CD4-positive, alpha-beta T cell treated with Interferon alpha-2 for 1 hour (primary cell): ENCODE results near the gene CHSY1.

Experiments
- DNase-seq, 2 donors: peaks; one replicate each; pipeline ENCODE4 v3.0.0-alpha.2; 2020 to 2022

Gene CHSY1

DNA sequence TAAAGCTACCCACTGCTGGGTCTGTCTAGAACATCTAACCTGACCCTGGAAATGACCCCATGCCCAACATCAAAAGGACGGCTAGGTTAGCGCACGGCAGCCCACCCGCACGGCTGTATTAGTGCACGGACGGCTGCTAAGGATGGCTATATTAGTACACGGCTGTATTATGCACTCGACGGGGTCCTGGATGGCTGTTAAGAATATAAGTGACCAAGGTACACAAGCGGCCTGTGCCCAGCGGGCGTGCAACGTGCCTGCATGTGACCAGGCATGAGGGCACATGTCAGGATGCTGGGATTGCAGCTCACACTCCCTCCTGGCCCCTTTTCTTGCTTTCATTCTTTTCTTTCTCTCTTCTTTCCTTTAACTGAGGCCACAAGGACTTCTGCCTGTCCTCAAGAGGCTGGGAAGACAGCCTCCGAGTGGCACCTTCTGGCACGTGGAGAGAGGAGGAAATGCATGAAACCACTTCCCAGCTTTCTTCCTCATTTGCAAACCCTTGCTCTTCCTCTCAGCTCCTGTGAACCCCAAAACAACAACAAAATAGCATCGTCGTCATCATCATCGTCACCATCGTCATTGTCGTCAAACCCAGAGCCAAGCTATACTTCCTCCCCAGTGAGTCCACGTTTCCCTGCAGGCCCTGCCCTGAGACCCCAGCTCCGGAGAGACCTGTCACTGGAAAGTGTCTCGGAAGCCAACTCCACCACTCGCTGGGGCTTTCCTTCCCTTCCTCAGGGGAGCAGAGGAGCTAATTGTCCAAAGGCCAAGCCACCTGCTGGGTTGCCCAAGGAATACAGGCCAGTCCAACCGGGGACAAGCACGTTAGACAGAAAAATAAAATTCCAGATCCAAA, 101.8 kb downstream of the CHSY1 start:
- DNase-seq = peak in 1 of 2 donors; percentile 52

DNA sequence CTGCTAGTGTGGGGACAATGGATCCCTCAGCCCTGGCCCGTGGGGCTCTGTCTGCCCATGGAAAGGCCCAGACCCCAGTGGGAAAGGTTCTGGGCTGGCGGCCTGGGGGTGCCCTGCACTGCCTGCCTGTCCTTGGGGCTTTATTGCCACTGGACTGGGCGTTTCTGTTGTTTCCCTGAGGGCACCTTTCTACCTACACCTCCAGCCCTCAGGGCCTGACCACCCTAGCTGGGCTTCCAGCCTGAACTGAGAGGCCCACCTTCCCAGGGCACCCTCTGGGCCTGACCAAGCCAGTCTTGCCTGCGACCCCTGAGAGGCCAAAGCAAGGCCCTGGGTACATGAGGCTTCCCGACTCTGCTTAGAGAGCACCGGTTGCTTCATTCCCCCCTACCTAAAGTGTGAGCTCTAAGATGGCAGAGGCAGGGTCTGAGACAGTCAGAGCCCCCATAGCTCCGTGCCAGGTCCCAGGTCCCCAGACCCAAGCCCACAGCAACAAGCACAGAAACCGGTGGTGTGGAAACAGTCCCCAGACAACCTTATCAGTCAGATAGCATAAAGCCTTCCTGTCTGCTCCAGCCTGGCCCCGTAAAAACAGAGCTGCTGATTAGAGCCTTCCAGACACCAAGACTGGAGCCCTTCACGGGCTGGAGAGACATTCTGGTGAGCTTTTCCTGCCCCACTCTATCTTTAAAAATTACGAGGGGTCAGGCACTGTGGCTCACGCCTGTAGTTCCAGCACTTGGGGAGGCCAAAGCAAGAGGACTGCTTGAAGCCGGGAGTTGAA, 102.8 kb downstream of the CHSY1 start:
- DNase-seq = no peak

DNA sequence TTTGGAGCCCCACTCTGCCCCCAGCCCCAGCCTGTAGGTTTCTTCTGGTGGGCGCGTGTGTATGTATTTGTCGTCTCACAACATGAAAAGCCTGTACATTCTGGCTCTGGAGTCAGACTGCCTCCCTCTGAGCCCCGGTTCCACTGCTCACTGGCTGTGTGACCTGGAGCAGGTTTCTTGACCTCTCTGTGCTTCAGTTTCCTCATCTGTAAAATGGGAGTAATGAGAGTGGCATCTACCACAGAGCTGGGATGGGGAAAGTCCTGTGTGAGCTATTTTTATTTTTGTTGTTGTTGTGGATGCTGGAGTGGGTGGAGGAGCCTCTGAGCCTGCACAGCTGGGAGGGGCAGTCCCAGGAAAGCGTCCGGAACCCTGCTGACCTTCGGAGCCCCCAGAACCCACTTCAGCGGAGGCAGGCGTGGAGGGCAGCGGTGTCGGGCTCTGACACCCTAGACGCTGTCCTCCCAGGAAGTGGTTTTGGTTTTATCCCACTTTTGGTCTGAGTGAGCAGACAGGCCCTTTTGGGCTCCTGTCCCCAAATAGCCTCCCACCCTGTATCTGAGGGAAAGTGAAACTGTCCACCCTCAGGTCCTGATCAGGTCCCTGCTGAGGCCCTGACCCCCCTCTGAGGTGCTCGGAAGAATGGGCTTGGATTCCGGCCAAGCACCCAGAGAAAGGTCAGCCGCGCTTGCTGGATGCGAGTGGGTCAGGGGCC, 103.5 kb downstream of the CHSY1 start:
- DNase-seq = no peak

DNA sequence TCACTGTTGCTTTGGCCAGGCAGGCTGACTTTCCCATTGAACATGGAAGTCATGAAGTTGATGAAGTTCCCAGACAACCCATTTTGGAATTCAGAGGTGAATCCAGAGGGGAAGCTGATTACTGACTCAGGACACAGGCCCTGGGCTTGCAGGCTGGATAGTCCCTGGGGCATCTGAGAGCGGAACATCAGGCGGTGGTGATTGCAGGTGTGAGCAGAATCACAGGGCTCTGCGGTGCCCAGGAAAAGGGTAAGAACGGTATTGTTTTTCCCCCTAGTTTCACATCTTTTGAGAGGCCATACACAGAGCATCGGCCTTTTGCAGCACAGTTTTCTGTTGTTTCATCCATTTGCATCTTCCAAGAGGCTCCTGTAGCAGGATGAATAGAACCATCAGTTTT, 104.7 kb downstream of the CHSY1 start:
- DNase-seq = no peak

DNA sequence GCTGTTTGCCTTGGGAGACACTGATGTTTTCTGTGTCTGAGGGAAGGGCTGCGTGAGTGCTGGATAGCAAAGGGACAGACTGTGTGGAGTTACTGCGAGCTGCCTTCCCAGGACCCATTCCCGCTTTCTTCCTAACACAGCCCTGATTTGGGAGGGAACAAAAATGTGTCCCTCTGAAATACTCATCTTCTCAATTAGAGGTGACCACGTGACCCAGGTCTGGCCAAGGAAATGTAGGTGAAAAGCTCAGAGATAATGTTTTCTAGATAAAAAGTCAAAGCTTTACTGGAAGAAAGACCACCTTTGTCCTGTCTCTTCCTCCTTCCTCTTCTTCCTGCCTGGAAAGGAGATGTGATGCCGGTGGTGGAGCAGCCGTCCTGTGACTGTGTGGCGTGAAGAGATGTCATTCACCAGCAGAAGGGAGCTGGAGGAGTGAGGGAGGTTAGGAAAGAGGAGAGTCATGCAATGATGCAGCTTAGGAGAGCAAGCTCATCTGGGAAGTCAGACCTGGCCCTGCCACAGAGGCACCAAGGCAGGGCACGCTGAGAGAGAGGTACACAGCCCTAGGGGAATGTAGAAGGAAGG, 105.6 kb downstream of the CHSY1 start:
- no peak for DNase-seq

DNA sequence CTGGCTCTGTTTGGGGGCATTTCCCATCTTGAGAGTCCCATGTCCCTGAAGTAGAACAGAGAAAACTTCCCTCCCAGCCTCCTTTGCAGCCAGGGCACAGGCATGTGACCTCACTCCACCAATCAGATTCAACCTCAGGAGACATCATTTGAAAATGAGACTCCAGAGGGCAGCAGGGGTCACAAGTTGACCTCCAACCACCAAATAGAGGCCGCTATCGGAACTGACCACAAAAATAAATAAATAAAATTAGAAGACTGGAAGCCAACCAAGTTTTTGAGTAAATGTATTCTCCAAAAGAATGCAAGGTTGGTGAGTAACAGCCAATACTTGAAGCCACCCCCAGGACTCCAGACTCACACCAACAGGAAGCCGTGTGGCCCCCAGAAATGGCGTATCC, 106.5 kb downstream of the CHSY1 start:
- DNase-seq = no peak

DNA sequence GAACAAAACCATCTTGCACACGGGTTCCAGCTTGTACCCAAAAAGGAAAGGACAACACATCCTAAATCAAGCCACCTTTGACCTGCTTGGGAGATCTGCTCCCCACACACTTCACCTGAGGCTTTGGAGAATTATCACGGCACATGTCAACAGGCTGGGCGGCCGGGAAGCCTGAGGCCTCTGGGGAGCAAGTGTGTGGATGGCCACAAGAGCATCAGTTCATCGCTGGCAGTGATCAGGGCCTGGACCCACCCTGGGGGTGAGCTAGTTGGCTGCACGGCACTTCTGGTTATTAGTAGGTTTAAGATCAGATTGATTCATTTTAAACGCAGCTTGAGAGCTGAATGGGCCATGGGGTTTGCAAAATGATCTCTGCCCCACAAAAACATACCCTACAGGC, 108.5 kb downstream of the CHSY1 start:
- DNase-seq = no peak

DNA sequence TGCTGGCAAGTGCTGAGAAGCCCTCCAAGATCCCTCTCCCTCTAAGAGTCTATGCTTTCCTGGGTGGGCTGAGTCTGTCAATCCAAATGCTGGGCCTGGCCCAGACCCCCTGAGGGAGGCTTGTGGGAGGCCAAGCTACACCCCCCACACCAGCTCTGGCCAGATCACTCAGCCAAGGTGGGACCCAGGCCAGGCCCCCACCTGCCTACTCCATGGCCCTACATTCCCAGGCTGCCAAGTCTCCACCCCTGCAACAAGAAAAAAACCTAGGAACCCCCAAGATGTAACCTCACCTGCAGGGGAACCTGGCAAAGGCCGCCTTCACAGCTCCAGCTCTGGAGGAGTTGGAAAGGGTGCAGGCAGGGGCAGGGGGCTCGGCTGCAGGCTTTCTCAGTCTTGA, 109.1 kb downstream of the CHSY1 start:
- no peak for DNase-seq

DNA sequence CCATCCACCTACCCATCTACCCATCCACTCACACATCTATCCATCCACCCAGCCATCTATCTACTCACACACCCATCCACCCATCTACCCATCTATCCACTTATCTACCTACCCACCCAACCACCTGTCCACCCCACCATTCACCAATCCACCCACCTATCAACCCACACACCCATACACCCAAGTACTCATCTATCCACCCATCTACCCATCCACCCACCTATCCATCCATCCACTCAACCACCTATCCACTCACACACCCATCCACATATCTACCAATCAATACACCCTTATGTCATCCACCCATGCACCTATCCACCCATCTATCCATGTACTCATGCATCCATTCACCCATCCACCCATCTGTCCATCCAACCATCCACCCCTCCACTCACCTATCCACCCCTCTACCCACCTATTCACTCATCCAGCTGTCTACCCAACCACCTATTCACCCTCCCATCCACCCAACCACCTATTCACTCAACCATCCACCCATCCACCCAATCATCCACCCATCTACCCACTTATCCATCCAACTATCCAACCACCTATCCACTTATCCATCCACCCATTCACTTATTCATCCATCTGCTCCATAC, 109.8 kb downstream of the CHSY1 start:
- no peak for DNase-seq

DNA sequence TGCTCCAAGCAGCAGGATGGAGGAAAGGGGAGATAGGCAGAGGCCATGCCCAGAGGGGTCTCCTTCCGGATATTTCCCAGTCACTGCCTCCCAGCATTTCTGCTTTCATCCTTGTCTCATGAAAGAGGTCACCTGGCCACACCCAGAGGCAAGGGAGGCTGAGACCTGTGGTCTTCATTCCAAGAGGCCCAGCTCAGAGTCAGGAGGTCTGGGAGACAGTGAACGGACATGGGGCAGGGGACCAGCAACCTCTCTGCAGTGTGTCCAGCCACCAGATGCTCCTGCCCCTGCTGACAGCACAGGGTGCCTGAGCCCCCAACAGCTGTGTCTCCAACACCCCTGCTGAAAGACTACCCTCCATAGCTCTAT, 111.2 kb downstream of the CHSY1 start:
- DNase-seq = no peak

DNA sequence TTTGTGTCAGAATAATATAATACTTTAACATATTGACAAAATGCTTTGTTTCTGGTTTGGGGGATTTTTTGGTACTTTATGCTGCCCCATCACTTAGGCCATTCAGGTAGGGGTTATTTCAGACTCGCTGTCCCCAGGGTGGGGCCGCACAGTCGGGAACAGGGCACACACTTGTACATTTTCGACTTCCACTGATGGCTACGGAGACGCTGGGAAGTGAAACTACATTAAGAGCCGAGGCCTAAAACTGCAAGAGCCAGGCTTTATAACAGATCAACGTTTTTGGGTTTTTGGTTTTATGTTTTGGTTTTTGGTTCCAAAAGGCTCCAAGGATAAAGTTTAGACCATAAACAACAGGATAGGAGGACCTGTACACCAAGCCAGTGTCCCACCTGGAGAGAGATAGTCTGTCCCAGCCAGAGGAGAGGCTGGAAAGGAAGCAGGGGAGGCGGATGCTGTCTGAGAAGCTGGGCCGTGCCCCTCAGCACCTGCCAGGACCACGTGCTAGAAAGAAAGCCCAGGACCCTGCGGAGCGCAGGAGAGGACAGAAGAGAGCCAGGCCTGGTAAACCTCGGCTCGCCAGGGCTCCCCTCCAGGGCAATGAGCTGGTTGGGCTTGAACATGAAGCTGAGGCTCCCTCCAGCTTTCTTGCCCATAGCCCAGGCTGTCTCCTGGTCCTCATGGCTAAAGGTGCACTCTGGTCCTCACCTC, 111.7 kb downstream of the CHSY1 start:
- DNase-seq = peak in 1 of 2 donors; percentile 20

DNA sequence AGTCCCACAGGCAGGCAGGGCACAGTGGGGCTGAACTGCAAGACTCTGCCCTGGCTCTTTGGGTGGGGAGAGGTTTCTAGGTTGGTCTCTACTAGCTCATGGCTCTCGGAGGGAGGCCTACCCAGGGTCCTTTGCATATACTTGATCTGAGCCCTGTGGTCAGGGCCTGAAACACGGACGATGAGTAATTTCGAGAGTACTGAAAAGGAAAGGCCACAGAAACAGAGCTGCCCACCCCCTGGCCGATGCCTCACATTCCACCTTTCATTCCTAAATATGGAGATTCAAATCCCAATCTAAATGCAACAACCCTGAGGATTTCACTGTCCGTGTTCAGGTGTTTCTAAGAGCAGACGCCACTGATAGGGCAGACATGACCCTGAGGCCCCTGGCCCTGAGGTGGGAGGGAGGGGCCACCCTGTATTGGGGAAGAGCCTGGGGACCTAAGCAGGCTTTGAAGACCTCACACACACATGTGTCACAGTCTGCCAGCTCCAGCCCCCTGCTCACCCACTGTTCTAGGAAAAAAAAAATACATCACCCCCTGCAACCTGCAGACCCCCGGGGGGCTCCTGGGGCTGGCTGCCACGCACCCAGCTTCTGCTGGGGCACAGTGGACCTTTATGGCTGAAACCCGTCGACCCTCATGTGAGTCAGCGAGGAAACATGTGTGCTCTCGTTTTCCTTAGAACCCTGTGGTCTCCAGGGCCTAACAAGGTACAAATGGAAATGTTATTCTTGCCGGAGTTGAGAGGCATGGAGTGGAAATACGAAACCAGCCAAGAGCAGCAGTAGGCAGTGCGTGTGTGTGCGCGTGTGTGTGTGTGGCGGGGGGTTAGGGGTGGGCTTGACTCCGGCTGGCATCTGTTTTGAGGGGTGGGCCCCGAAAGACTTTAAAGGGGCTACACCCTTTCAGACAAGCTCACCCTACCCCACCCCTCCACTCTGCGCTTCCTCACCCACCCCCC, 112.7 kb downstream of the CHSY1 start:
- no peak for DNase-seq

DNA sequence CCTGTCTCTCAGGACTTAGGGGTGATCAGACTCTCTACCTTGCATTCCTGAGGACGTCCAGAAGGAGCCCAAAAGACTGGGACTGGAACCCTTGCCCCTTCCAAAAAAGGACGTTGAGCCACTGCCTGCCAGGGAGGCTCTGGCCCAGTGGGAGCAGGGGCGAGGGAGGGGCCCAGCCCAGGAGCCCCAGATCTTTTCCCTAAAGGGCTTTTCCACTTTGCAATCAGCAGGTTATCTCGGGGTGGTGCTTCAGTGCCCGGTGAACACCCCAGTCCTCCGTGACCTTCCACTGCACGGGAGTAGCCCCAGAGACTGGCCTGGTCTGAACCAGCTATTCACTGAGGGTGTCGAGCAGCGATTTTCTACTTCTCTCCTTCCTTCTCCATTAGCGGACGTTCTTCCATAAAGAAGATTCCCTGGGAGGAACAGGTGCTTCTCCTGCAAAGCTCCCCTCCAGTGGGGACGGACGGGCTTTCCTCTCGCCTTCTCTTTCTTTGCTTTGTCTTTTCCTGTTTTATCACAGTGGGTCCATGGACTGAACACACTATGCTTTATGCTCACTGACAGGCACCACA, 113.7 kb downstream of the CHSY1 start:
- no peak for DNase-seq

DNA sequence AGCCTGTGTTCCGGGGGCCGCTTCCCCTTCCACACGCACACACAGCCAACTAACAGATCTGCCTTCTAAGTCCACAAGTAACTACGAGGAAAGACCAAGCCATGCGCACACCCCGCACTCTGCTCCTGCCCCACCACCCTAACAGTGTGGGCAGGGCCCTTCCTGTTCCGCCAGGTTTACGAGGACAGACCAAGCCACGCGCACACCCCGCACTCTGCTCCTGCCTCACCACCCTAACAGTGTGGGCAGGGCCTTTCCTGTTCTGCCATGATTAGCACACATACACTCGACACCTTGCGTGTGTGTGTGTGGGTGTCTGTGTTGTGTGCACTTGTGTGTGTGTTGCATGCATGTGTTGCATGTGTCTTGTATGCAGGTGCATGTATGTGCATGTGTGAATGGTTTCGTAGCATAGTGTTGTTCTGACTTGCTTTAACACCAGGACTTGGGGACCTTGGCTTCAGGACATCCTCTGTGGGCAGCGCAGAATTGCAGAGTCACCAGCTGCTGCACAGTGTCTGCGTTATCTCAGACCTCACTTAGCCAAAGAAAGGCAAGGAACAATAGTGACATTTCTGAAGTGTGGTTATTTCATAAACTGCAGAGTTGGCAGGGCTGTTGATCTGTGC, 114.4 kb downstream of the CHSY1 start:
- no peak for DNase-seq

DNA sequence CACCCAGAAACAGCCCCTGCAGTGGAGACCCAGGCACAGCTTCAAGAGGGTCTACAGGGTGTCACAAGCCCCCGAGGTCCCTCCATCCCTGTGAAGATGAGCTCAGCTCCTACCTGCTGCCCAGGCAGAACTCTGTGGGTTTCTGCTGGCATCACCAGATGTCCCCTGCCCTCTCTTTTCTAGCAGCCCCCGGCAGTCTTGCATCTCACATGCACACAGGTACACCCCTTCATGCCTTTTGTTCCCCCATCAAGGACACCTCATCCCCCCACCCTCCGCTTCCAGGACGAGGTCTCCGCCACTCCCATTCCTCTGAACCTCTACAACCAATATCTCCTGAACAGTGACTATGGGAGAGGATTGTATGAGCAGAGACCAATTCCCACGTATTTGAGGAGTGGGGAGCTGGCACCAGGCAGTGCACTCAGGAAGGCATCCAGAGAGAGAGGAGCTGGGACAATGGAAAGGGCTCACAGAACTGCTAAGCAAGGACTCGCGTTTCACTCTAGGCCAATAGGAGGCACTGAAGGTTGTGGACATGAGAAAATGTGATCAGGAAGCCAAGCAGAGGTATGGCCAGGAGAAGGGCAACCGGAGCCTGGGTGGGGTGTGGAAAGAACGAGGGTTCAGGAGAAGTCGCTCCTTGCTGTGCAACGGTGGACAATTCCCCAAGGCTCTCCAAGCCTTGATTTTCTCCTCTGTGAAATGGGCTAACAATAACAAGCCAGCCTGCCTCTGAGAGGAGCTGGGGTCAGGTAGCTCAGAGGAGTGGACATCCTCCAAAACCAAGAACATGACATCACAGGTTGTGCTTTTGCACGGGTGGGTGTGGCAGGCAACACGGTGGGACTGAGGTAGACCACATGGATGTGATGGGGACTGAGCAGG, 115.2 kb downstream of the CHSY1 start:
- DNase-seq = no peak

DNA sequence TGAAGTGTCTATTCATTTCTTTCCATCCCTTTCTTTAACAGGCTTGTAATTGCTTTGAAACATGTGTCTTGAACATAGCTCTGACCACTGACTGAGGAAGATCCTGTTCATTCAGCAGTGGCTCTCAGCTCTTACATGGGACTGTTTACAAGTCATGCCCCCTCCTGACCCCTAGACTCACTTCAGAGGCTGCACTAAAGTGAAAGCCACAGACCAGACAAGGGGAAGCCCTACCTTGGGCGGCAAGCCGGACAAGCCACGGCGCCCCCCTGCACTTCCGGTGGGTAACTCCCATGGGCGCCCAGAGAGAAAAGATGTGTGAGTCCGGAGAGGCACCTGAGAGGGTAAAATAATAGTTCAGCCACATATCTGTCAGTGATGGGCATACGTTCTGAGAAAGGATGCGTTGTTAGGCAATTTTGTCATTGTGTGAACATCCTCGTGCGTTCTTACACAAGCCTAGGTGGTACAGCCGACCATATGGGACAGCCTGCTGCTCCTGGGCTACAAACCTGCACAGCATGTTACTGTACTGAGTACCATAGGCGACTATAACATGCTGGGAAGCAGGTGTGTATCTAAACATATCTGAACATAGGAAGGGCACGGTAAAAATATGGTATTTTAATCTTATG, 116.2 kb downstream of the CHSY1 start:
- DNase-seq = peak in 1 of 2 donors; percentile 40

DNA sequence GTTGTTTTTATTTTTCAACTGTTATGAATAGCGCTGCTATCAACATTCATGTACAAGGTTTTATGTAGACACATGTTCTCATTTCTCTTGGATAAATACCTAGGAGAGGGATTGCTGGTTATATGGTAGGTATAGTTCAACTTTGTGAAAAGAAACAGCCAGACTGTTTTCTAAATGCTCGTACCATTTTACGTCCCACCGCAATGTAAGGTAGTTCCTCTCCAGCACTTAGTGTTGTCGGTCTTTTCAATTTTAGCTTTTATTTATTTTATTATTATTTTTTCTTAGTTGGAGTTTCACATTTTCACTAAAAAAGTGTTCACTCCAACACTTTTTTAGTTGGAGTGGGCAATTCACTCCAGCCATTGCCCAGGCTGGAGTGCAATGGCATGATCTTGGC, 117.1 kb downstream of the CHSY1 start:
- no peak for DNase-seq

DNA sequence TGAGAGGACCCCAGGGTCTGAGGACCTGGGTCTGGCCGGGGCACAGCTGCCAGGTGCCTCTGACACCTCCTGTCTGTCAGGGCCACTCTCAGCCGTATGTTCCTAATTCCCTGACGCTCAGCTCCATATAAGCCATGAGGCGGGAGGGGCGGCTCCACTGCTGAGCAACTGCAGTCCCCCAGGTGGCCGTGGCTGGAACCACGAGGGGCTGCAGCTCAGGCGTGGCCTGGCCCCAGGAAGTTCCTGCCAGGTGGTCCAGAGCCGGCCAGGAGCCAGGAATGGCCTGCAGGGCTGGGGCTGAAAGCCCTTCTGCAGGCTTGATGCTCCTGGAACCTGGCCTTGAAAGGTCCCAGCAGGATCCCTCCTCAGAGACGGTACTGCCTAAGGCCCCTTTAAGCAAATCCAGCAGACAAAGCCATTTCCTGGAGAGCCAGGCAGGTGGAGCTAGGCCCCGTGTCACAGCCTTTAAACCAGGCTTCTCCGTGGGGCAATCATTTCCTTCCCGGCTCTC, 118.0 kb downstream of the CHSY1 start:
- no peak for DNase-seq

DNA sequence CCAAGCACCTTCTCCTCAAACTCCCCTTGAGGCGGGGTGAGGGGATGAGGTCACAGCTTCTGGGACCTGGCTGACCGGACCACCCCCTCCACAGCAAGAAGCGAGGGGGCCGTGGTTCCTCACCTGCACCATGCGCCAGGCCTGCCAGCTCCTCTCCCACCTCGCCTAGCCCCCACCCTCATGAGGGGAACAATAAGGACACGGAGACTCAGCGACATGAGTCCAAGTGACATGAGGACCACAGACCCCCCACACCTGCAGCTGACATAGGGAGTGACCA, 118.7 kb downstream of the CHSY1 start:
- DNase-seq = no peak
